ENCODE results near the gene PJA2.
A peak's percentile ranks its signal among the peaks of the same experiment; 100 is the strongest.
"Not testable (repeated sequence)": the region's sequence is repeated elsewhere in the genome, so short reads cannot be mapped to it uniquely, and the experiment has no call there.

PJA2 gene

DNA sequence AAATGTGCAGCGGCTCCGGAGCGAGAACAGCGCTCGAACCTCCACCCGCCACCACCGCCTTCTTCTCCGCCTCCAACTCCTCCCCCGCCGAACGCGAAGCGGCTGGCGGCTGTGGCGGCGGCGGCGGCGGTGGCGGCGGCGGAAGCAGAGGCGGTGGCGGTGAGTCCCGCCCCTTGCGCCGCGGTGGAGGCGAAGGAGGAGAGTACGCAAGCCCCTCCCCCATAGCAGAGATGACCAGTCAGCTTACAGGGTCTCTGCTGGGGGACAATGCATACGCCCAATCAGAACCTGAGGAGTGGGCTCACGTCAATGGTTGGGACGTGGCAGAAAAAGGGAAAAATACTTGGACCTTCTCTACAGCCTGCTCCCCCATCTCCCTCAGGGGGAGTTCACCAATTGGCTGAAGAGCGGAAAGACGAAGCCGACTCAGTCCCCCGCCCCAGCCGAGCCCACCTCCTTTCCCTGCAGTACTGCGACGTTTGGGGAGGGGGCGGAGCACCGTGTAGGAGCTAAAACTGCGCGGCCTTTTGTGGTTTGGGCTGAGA lies at the start of gene PJA2:
PJA2 (minus strand) TSS at position 131 of the 545 bp plus-strand sequence. CDS start 26,541 bp downstream, outside the sequence.
- H3K27ac Mint-ChIP-seq, result peak within 1 kb of the TSS; percentile 98
- peak within 1 kb of the TSS; percentile 95 for H3K4me3 Mint-ChIP-seq
- peaks cover 10% of the 10 kb centered on the region for H3K36me3 Mint-ChIP-seq
- peaks cover 7% of the 10 kb centered on the region for H3K9me3 Mint-ChIP-seq
- H3K4me1 Mint-ChIP-seq, result peaks cover 33% of the 10 kb centered on the region
- no peaks in the 10 kb centered on the region for H3K27me3 Mint-ChIP-seq
- ATAC-seq, result peak; percentile 96

GRCh38 chr5:109455598-109456096 lies 45.9 kb upstream of the PJA2 start:
- no peaks in the 10 kb centered on the region for H3K27me3 Mint-ChIP-seq
- peak; percentile 79 for ATAC-seq
- H3K9me3 Mint-ChIP-seq, result no peaks in the 10 kb centered on the region
- no peak overlapping the region for H3K4me3 Mint-ChIP-seq
- H3K4me1 Mint-ChIP-seq, result peaks cover 2% of the 10 kb centered on the region
- no peaks in the 10 kb centered on the region for H3K36me3 Mint-ChIP-seq
- H3K27ac Mint-ChIP-seq, result no peak overlapping the region

DNA sequence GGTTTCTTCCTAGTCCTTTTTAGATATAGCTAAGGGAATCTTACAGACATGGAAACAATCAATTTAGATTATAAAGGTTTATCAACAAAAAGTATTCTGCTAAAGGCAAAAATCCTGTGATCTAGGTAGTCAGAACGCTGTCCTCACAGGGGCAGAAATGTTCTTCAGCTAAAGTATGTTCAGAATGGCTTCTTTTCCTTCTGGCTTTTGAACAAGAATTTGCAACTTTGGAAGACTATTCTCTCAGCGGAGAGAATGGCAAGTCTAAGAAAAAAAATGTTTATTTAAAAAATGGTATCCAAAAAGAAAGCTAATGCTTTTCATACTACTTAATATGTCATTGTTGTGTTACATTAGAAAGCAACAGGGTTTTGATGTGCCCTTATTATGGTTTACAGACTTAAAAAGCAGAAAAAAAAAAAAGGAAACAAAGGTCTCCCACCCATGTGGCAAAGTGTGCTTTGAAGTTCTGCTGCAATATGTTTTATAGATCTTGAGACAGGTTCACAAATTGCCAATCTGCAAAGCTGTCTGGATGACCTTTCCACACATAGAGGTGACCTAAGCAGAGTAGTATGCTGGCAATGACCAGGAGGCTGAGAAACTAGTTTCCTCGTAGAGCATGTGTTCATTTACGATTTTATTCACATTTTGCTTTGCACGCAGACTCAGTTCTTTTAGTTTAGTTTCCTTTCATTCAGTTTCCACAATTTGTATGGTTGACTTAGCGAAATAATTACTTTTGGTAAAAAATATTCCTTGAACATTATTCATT lies 45.1 kb upstream of the PJA2 start:
- Mint-ChIP-seq H3K9me3 (no peaks in the 10 kb centered on the region), H3K4me1 (peaks cover 9% of the 10 kb centered on the region), H3K27ac (no peak overlapping the region), H3K27me3 (no peaks in the 10 kb centered on the region), H3K36me3 (no peaks in the 10 kb centered on the region), H3K4me3 (no peak overlapping the region)
- no peak for ATAC-seq

- Mint-ChIP-seq H3K4me3 (no peak overlapping the region), H3K9me3 (no peaks in the 10 kb centered on the region), H3K27ac (no peak overlapping the region), H3K27me3 (no peaks in the 10 kb centered on the region), H3K4me1 (peaks cover 9% of the 10 kb centered on the region), H3K36me3 (no peaks in the 10 kb centered on the region)
- no peak for ATAC-seq
Measured at GRCh38 chr5:109453251-109453650, 43.5 kb upstream of the PJA2 start.

DNA sequence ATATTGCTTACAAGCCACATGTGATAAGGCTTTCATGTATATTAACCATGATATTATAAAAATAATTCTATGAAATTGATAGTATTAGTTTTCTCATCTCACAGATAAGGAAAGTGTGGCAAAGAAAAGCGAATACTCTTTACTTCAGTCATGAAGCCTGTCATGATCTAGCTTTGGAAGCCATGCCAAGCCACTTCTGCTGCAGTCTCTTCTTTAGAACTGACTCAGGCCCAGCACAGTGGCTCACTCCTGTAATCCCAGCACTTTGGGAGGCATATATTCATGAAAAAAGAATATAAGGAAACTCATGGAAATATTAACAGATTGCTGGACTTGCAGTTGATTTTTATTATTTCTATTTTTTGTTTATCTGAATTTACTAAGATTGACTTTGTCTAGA lies 42.9 kb upstream of the PJA2 start:
- Mint-ChIP-seq H3K4me1 (peaks cover 9% of the 10 kb centered on the region), H3K27me3 (no peaks in the 10 kb centered on the region), H3K4me3 (no peak overlapping the region), H3K9me3 (no peaks in the 10 kb centered on the region), H3K27ac (no peak overlapping the region), H3K36me3 (no peaks in the 10 kb centered on the region)
- ATAC-seq, result no peak

DNA sequence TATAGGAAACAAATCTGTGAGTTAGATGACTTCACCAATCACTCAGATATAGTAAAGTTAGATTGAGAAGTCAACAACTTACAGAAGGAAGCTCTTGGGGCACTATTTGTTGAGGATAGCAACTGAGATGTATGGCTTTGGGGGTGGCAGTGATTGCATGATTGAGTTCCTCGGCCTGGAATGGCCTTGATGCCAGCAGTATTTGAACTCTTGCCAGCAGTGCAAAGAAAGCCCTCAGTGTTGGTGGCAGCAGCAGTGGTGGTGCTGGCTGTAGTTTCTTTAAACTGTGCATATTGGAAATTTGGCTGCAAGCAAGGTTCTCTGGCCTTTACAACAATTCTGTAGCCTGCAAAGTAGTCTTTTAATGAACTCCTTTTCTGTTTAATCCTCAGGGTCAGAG lies 41.4 kb upstream of the PJA2 start:
- Mint-ChIP-seq H3K36me3 (no peaks in the 10 kb centered on the region), H3K9me3 (no peaks in the 10 kb centered on the region), H3K27me3 (no peaks in the 10 kb centered on the region), H3K4me3 (no peak overlapping the region), H3K27ac (no peak overlapping the region), H3K4me1 (peaks cover 9% of the 10 kb centered on the region)
- ATAC-seq, result no peak

- peak overlapping the region; percentile 71 for H3K4me3 Mint-ChIP-seq
- peak; percentile 43 for ATAC-seq
- peak overlapping the region; percentile 43 for H3K27ac Mint-ChIP-seq
- no peaks in the 10 kb centered on the region for H3K9me3 Mint-ChIP-seq
- H3K36me3 Mint-ChIP-seq, result no peaks in the 10 kb centered on the region
- H3K4me1 Mint-ChIP-seq, result peaks cover 9% of the 10 kb centered on the region
- no peaks in the 10 kb centered on the region for H3K27me3 Mint-ChIP-seq
Measured at GRCh38 chr5:109450129-109450877, 40.5 kb upstream of the PJA2 start.

GRCh38 chr5:109448838-109449237 lies 39.1 kb upstream of the PJA2 start:
- Mint-ChIP-seq H3K27ac (no peak overlapping the region), H3K36me3 (no peaks in the 10 kb centered on the region), H3K9me3 (no peaks in the 10 kb centered on the region), H3K4me3 (no peak overlapping the region), H3K4me1 (peaks cover 9% of the 10 kb centered on the region), H3K27me3 (no peaks in the 10 kb centered on the region)
- ATAC-seq, result no peak

DNA sequence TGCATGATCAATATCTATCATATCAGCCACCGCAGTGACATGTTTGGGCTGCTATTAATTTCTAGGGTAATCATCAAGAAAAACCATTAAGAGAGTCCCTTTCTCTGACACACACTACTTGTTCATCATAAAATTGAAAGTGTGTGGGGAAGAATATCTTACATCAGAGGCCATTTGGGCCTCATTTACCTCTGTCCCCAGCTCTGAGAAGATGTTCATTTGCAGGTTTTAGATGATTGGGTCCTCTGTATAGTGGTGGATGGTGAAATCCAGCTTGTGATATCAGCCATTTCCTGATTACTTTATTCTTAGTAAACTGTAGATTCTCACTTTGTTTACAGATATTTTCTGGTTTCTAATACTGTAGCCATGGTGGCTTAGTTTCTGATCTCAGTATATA lies 29.8 kb upstream of the PJA2 start:
- Mint-ChIP-seq H3K27ac (no peak overlapping the region), H3K4me3 (no peak overlapping the region), H3K27me3 (no peaks in the 10 kb centered on the region), H3K9me3 (no peaks in the 10 kb centered on the region), H3K36me3 (no peaks in the 10 kb centered on the region), H3K4me1 (no peaks in the 10 kb centered on the region)
- ATAC-seq, result no peak

- Mint-ChIP-seq H3K4me1 (no peaks in the 10 kb centered on the region), H3K4me3 (no peak overlapping the region), H3K9me3 (no peaks in the 10 kb centered on the region), H3K27me3 (peaks cover 47% of the 10 kb centered on the region), H3K27ac (no peak overlapping the region), H3K36me3 (no peaks in the 10 kb centered on the region)
- no peak for ATAC-seq
Measured at GRCh38 chr5:109426075-109426474, 16.3 kb upstream of the PJA2 start.

- H3K36me3 Mint-ChIP-seq, H3K4me1 Mint-ChIP-seq, H3K27ac Mint-ChIP-seq, H3K9me3 Mint-ChIP-seq, H3K4me3 Mint-ChIP-seq, ATAC-seq: not testable (repeated sequence)
- H3K27me3 Mint-ChIP-seq, result peaks cover 47% of the 10 kb centered on the region
Measured at GRCh38 chr5:109425521-109425920, 15.7 kb upstream of the PJA2 start.

DNA sequence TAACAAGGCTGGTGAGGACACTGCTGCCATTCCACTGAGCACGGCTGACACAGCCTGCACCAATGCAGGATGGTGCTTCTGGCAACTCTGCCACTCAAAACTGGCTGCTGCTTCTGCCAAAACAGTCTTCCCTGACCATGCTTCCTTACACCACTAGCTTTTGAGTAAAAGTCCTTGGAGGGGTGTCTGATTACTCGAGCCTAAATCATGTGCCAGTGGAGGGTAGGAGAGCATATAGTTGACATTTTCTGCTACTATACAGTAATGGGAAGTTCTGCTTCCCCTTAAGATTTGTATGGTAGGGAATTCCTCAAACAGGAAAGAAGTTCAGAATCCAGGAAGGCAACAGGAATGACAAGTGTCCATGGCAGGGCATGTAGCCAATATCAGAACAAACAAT lies 12.2 kb upstream of the PJA2 start:
- H3K9me3 Mint-ChIP-seq, result no peaks in the 10 kb centered on the region
- H3K4me1 Mint-ChIP-seq, result no peaks in the 10 kb centered on the region
- H3K4me3 Mint-ChIP-seq, result no peak overlapping the region
- ATAC-seq, result no peak
- no peak overlapping the region for H3K27ac Mint-ChIP-seq
- H3K27me3 Mint-ChIP-seq, result peaks cover 25% of the 10 kb centered on the region
- H3K36me3 Mint-ChIP-seq, result no peaks in the 10 kb centered on the region

- Mint-ChIP-seq H3K9me3 (peaks cover 6% of the 10 kb centered on the region), H3K4me3 (no peak overlapping the region), H3K27ac (no peak overlapping the region), H3K4me1 (no peaks in the 10 kb centered on the region), H3K36me3 (peaks cover 8% of the 10 kb centered on the region), H3K27me3 (no peaks in the 10 kb centered on the region)
- no peak for ATAC-seq
Measured at GRCh38 chr5:109418712-109419352, 9.1 kb upstream of the PJA2 start.

DNA sequence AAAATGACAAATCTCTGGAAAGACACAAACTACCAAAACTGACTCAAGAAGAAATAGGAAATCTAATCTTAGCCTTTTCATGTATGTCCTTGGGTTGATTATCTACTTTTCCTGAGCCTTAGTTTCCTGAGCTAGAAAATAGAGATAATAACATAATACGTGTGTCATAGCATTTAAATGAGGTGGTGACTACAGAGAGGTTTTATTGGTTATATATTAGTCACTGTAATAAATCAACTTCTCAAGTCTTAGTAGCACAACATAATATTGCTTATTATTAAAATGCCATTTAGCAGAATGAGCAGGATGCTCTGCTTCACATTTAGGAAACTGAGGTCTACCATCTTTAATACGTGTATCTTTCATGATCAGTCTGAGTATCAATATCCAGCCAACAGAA lies 7.1 kb upstream of the PJA2 start:
- Mint-ChIP-seq H3K9me3 (peaks cover 7% of the 10 kb centered on the region), H3K27me3 (no peaks in the 10 kb centered on the region), H3K27ac (no peak overlapping the region), H3K36me3 (peaks cover 10% of the 10 kb centered on the region), H3K4me3 (no peak overlapping the region), H3K4me1 (no peaks in the 10 kb centered on the region)
- ATAC-seq, result no peak

DNA sequence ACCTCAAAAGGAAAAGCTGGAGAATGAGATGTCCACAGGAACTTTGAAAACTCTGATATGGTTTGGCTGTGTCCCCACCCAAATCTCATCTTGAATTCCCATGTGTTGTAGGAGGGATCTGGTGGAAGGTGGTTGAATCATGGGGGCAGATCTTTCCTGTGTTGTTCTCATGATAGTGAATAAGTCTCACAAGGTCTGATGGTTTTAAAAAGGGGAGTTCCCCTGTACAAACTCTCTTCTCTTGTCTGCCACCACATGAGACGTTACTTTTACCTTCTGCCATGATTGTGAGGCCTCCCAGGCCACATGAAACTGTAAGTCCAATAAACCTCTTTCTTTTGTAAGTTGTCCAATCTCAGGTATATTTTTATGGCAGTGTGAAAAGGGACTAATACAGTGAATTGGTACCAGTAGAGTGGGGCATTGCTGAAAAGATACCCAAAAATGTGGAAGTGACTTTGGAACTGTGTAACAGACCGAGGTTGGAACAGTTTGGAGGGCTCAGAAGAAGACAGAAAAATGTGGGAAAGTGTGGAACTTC lies 4.2 kb upstream of the PJA2 start:
- H3K4me3 Mint-ChIP-seq, H3K27me3 Mint-ChIP-seq, H3K4me1 Mint-ChIP-seq, H3K9me3 Mint-ChIP-seq, ATAC-seq: not testable (repeated sequence)
- Mint-ChIP-seq H3K36me3 (peaks cover 10% of the 10 kb centered on the region), H3K27ac (peak overlapping the region; percentile 4)
